DMS53 treated with DMSO at 0.1 percent for 48 hours (cell line): ENCODE data around the gene RASSF7.

Experiments used
- DNase-seq: peaks from one replicate; lab custom pipeline; 2025; ENCODE audit not compliant: unreplicated experiment; lab: John Stamatoyannopoulos, UW

RASSF7 gene

GRCh38 chr11:551131-551530, 9.6 kb upstream of the RASSF7 start:
- DNase-seq, result no peak

DNA sequence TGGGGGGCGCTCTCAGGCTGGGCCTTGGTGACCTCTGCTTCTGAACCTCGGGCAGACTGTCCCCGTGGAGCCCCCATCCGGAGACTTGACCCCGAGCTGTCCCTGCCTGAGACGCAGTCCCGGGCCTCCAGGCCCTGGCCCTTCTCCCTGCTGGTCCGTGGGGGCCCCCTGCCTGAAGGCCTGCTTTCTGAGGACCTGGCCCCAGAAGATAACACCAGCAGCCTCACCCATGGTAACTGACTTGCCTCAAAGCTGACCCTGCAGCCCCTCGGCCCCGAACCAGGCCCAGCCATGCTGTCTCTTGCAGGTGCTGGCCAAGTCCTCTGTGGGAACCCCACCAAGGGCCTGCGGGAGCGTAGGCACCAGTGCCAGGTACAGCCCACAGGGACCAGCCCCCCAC, 9.2 kb upstream of the RASSF7 start:
- no peak for DNase-seq

DNA sequence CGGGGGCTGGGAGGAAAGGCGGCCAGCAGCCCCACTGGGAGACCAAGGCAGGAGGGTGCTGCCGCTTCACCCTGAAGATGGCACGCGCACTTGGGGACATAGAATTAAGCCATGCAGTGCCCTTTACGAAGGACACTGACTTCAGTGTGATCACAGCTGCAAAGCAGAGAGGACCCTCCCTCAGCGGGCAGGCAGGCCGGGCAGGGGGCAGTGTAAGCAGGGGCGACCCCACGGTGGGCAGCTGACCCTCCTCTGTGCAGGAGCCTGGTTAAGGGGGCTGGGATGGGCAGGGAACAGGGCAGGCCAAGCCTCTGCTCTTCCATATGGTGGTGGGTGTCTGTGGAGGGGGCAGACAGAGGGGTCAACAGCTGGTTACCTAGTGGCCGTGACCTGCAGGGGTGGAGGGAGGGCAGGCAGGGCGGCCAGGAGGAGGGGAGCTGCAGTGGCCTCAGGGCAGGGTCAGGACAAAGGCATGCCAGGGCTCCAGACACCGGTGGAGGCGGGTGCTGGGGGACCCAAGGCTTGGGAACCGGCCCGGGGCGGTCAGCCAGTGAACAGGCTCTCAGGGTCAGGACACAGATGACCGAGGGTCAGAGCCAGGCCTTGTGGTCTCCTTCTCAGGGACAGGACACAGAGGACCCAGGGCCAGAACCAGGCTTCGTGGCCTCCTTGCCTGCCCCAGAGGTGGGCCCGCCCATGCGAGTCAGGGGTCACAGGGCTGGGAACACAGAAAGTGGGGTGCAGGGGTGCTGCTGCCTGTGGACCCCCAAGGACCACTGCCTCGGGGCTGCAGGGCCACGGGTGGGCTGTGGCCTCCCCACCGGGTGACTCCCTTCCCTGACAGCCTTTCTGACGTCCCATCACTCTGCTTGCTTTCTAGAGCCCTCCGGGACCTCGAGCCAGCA, 7.4 kb upstream of the RASSF7 start:
- no peak for DNase-seq

DNA sequence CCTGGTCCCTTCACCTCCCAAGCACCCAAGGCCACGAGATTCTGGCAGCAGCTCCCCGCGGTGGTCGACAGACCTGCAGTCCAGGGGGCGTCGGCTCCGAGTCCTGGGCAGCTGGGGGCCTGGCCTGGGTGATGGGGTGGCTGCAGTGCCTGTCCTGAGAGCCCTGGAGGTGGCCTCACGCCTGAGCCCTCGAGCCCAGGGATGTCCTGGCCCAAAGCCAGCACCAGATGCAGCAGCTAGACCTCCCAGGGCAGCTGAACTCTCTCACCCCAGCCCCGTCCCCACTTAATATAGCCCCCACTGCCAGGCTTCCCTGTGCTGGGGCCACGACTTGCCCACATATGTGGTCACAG, 6.8 kb upstream of the RASSF7 start:
- no peak for DNase-seq

DNA sequence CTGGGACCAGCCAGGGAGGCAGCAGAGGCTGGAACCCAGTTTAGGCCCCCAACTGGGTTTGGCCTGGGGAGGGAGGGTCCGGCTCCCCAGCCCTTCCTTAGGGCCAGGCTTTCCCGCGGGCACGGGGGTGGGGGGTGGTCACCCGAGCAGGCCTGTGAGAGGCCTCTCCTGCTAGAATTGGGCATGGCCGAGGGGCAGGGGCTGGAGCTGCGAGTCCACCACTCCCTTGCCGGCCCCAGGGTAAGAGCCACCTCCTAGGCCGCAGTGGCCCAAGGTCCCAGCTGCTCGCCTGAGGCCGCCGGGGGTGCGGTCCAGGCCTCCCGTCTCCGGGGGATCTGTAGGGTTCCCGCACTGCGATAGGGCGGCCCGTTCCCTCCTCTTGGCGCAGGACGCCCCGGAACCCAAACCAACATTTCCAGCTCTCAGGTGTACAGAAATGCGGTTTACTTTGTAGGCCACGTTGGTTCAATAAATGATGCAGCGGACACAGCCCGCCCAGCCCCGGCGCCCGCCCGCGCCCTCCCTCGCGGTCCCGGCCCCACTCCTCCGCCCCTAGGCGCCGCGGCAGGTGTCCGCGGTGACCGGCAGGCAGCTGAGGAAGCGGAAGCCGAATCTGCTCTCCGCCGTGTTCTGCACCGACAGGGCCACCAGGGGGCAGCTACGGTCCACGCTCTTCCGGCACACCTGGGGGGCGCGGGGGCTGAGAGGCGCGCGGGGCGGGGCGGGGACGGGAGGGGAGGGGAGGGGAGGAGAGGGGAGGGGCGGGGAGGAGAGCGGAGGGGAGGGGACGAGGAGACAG, 6.1 kb upstream of the RASSF7 start:
- peak; percentile 81 for DNase-seq

DNA sequence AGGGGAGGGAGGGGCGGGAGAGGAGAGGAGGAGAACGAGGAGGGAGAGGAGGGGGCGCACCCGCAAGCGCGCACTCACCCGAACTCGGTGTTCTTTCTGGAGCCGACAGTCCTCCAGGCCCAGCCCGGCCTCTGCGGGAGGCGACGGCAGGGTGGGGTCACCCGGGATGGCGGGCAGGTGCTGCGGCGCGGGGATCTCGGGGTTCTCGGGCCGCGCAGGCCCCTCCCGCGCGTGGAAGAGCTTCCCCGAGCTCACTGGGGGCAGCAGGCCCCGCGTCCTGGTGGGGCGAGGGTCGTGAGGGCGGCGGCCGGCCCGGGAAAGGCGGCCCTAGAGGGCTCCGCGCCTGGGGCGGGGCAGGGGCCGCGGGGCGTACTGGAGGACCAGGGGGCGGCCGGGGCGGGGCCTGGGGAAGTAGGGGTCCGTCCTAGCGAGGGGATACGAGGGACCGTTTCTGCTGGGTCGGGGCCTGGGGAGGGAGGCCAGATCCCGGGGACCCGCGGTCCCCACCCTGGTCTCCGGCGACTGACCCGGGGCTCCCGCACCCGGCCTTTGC, 5.5 kb upstream of the RASSF7 start:
- no peak for DNase-seq

DNA sequence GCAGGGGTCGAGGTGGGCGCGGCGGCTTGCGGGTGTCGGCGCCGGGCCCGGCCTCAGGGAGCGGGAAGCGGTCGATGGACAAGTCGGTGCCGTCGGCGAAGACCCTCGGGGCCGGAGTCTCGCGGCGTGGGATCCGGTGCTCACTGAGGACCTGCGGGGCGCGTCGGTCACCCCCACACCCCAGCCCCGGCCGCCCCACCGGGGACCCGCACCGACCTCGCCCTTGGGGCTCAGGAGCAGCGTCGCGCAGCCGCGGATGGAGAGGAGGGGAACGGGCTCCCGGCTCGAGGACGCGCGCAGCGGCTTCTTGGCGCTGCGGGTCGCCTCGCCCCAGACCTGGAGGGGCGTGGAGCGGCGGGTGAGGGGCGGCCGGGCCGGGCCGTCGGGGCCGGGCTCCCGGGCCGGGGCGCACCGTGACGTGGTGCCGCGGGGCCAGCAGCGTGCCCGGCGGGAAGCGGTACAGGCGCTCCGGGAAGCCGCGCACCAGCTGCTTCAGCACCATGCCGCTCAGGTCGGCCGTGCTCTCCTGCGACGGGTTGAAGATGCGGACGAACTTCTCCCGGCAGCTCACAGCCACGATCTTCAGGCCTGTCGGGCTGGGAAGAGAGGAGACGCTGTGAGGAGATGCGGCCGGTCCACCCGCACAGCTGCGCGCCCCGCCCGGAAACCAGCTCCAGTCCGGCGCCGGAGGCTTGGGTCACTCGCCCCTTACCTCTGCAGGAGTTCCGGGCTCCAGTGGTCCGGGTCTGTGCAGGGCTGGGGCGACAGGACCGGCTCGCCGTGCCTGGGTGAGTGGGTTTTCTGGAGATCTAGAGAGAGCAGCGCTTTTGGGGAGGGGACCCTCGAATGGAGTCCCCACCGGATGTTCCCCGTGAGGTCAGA, 4.7 kb upstream of the RASSF7 start:
- DNase-seq, result peak; percentile 22

DNA sequence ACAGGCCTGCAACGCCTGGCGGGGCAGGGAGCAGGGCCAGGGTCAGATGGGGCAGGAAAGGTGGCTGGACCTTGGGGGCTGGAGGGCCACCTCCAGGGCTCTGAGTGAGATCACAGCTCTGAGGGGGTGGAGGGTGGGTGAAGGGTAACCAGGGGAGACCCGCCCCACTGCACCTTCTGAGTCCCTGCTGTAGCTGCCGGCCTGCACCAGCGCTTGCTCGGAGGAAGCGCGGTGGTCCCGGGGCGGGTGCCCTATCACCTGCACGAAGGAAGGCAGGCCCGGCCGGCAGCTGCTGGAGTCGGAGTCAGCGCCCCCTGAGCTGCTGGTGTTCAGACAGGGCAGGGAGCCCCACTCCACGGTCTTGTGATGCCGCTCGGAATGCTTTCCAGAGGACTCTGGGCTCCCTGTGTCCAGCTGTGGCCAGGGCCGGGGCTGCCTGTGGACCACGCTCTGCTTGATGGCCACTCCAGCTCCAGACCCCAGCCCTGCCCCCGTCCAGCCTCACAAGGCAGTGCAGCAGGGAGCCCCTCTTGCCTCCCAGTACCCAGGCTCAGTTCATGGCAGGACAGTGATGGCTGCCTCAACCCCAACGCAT, 4.0 kb upstream of the RASSF7 start:
- DNase-seq, result no peak

GRCh38 chr11:557328-558132, 3.2 kb upstream of the RASSF7 start:
- DNase-seq, result no peak

- DNase-seq, result no peak
Measured at GRCh38 chr11:558503-558902, 2.3 kb upstream of the RASSF7 start.

DNA sequence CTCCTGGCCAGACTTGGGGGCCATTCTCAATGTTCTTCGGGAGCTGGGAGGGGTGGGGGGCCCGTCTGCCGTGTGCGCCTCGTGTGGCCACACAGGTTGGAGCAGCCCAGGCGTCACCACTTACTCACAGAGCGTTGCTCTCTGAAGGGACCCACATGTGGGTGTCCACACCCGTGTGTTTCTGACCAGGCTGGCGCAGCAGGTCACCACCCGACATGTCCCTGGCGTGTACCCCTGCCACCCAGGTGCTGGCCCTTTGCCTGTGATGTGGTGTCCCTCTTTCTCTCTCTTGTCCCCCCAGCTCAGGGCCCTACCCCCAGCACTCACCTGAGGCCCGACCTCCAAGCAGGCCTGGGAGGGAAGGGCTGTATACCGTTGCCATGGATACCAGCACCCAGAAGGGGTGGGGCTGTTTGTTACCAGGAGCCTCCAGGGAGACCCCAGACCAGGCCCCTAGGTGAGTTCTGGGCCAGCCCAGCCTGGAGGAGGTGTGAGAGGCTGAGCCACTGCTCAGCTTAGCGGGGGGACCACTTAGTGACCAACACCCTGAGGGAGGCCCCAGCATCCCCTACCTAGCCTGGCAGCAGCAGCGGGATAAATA, 1.6 kb upstream of the RASSF7 start:
- DNase-seq, result no peak

GRCh38 chr11:559712-560304, 962 bp upstream of the RASSF7 start:
- DNase-seq, result no peak

DNA sequence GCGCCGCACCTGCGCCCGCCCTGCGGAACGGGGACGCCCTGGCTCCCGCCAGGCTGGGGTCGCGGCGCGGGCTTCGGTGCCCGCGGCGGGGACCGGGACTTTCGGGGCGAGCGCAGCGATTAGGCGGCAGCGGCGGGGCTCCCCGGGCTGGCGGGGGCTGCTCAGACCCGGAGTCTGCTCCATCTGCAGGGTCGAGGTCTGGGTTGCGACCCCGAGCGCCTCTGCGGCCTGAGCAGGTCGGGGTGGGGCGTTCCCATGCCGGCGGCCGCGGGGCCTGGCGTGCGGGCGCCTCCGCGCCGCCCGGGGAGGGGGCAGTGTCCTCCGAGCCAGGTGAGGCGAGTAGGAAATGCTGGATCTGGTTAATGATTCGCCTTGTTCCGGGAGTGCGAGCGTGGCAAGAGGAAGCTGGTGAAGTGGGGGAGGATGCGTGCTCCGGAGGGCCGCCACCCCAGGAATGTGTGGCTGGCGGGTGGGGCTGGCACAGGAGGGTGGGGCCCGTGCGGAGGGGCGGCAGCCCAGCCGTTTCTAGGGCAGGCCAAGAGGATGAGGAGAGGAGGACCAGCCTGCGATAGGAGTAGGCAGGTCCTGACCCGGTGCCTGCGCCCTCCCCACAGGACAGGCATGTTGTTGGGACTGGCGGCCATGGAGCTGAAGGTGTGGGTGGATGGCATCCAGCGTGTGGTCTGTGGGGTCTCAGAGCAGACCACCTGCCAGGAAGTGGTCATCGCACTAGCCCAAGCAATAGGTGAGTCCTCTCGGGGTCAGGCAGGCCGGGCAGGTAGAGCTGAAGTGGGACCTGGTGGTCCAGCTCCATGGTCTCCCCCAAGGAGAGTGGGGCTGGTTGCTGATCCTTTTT, 606 bp downstream of the RASSF7 start:
- peak; percentile 78 for DNase-seq

DNA sequence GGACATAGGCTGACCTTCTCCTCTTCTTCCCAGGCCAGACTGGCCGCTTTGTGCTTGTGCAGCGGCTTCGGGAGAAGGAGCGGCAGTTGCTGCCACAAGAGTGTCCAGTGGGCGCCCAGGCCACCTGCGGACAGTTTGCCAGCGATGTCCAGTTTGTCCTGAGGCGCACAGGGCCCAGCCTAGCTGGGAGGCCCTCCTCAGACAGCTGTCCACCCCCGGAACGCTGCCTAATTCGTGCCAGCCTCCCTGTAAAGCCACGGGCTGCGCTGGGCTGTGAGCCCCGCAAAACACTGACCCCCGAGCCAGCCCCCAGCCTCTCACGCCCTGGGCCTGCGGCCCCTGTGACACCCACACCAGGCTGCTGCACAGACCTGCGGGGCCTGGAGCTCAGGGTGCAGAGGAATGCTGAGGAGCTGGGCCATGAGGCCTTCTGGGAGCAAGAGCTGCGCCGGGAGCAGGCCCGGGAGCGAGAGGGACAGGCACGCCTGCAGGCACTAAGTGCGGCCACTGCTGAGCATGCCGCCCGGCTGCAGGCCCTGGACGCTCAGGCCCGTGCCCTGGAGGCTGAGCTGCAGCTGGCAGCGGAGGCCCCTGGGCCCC, 1.4 kb downstream of the RASSF7 start:
- no peak for DNase-seq

- no peak for DNase-seq
Measured at GRCh38 chr11:563066-563811, 2.5 kb downstream of the RASSF7 start.

GRCh38 chr11:563812-564578, 3.2 kb downstream of the RASSF7 start:
- DNase-seq, result no peak
